GM12875 (cell line): ENCODE data around the gene IQSEC1.

Source experiments
- H3K4me3 ChIP-seq: one replicate; pipeline ENCODE4 v1.5.1; 2011; ENCODE audit warnings: low read depth, low read length, control low read depth
- CTCF ChIP-seq: IDR thresholded peaks from 2 replicates; pipeline ENCODE4 v1.5.1; 2011; ENCODE audit warnings: low read depth, mild to moderate bottlenecking, control low read depth, inconsistent platforms, low read length, moderate library complexity, borderline replicate concordance; ENCODE audit not compliant: insufficient read depth

The IQSEC1 gene

GRCh38 chr3:12974819-12975218, 98.4 kb downstream of the IQSEC1 start:
- TF ChIP-seq CTCF: no peak
- H3K4me3 ChIP-seq: no peak overlapping the region

- no peak overlapping the region for H3K4me3 ChIP-seq
Observed at GRCh38 chr3:12974334-12974733, 98.9 kb downstream of the IQSEC1 start.

GRCh38 chr3:12973827-12974226, 99.4 kb downstream of the IQSEC1 start:
- TF ChIP-seq CTCF: no peak

More at GRCh38 chr3:12974334-12974733, 98.9 kb downstream of the IQSEC1 start:
- TF ChIP-seq CTCF: no peak

GRCh38 chr3:12972781-12973702, 100.2 kb downstream of the IQSEC1 start:
- no peak for TF ChIP-seq CTCF
- no peak overlapping the region for H3K4me3 ChIP-seq

More at GRCh38 chr3:12973827-12974226, 99.4 kb downstream of the IQSEC1 start:
- H3K4me3 ChIP-seq: no peak overlapping the region

GRCh38 chr3:12972043-12972442, 101.2 kb downstream of the IQSEC1 start:
- no peak for TF ChIP-seq CTCF
- no peak overlapping the region for H3K4me3 ChIP-seq

GRCh38 chr3:12970684-12971083, 102.5 kb downstream of the IQSEC1 start:
- TF ChIP-seq CTCF: no peak
- no peak overlapping the region for H3K4me3 ChIP-seq

GRCh38 chr3:12969486-12969885, 103.7 kb downstream of the IQSEC1 start:
- no peak for TF ChIP-seq CTCF
- H3K4me3 ChIP-seq: no peak overlapping the region
